Gastrocnemius medialis (tissue), 4 donors: ENCODE results near the gene HIVEP3.

Source experiments
- CTCF ChIP-seq, 5 experiments: fragments of 450-650 bp in 3 of 5; fragments of 200-600 bp in 2 of 5; sonication (generic) in 2 of 5; IDR thresholded peaks in 4 of 5; conservative IDR thresholded peaks in 1 of 5; 1 replicate in 4 of 5; 2 replicates in 1 of 5; pipeline ENCODE4 v1.5.1; 2016 to 2019; ENCODE audit warnings: antibody characterized with exemption in 5 of 5, mild to moderate bottlenecking in 3 of 5, moderate library complexity in 3 of 5
- POLR2A ChIP-seq, 2 donors: fragments of 450-650 bp; IDR thresholded peaks; one replicate each; pipeline ENCODE4 v1.6.1; 2017; ENCODE audit warnings: antibody characterized with exemption in 2 of 2, mild to moderate bottlenecking in 2 of 2, moderate library complexity in 2 of 2

GRCh38 chr1:41656825-41657500 lies 261.8 kb downstream of the HIVEP3 start:
- TF ChIP-seq CTCF (IDR thresholded peaks at IDR 0.05 in 4 of 5, conservative IDR thresholded peaks at IDR 0.05 in 1 of 5) = no peak
- no peak for TF ChIP-seq POLR2A (IDR thresholded peaks at IDR 0.05)
